Natural killer cell (primary cell): ENCODE data around the gene RICTOR. TPM values are rescaled to one million over a fixed set of nuclear protein-coding genes. Genes with fewer than 3 reads are reported as not detected.

Experiments used
- ATAC-seq, 3 donors: fragments of 150-1000 bp in 2 of 3; fragments of 200-7000 bp in 1 of 3; cut with Tn5 transposase; 1 replicate in 1 of 3; 2 replicates in 2 of 3; pipeline ENCODE4 v1.10.0; 2021; ENCODE audit warnings: mild to moderate bottlenecking in 2 of 3, moderate library complexity in 2 of 3
- DNase-seq, 2 donors: peaks; one replicate each; pipeline versions ENCODE4 v3.0.0 to v3.0.0-alpha.2; 2013 to 2021; ENCODE audit warnings: mixed read lengths in 1 of 2
- H3K27ac ChIP-seq: one replicate; pipeline ENCODE4 v1.5.1; 2013; ENCODE audit warnings: mild to moderate bottlenecking, low read length
- H3K27me3 ChIP-seq: one replicate; pipeline ENCODE4 v1.6.1; 2013; ENCODE audit warnings: low read length; ENCODE audit not compliant: control insufficient read depth, insufficient read depth
- H3K36me3 ChIP-seq: one replicate; pipeline ENCODE4 v1.6.1; 2013; ENCODE audit warnings: low read length; ENCODE audit not compliant: control insufficient read depth, insufficient read depth
- H3K4me1 ChIP-seq: one replicate; pipeline ENCODE4 v1.6.1; 2013; ENCODE audit warnings: low read length; ENCODE audit not compliant: control insufficient read depth, insufficient read depth
- H3K4me3 ChIP-seq: one replicate; pipeline ENCODE4 v1.5.1; 2013; ENCODE audit warnings: low read length
- H3K9me3 ChIP-seq: one replicate; pipeline ENCODE4 v1.6.1; 2013; ENCODE audit warnings: low read length; ENCODE audit not compliant: control insufficient read depth, insufficient read depth
- H3K27ac Mint-ChIP-seq, 2 donors: one replicate each; pipeline ENCODE4 v1.8.0; 2022; ENCODE audit warnings: mild to moderate bottlenecking in 2 of 2, mixed read lengths in 2 of 2, moderate library complexity in 1 of 2
- H3K27me3 Mint-ChIP-seq, 2 donors: one replicate each; pipeline ENCODE4 v1.8.0; 2022; ENCODE audit warnings: low read depth in 2 of 2, mixed read lengths in 2 of 2
- H3K36me3 Mint-ChIP-seq: one replicate; pipeline ENCODE4 v1.8.0; 2022; ENCODE audit warnings: mixed read lengths
- H3K4me1 Mint-ChIP-seq, 2 donors: one replicate each; pipeline ENCODE4 v1.8.0; 2022; ENCODE audit warnings: mixed read lengths in 2 of 2
- H3K4me3 Mint-ChIP-seq: one replicate; pipeline ENCODE4 v1.8.0; 2022; ENCODE audit warnings: mild to moderate bottlenecking, moderate library complexity, mixed read lengths
- H3K9me3 Mint-ChIP-seq, 2 donors: one replicate each; pipeline ENCODE4 v1.8.0; 2022; ENCODE audit warnings: mixed read lengths in 2 of 2
- WGBS: methylation state at CpG from one replicate; pipeline ENCODE4 v1.1.7; 2013; ENCODE audit warnings: missing lambda C conversion rate; ENCODE audit not compliant: insufficient coverage; 5-methylcytosine and 5-hydroxymethylcytosine counted together
- intact Hi-C: fragments of 100-400 bp; cut with micrococcal nuclease; formaldehyde crosslinking; loops from one replicate; pipeline ENCODE4 v1.14.2; 2022
- total RNA-seq, 4 donors: library from RNA; stranded (reverse); fragments of 120-200 nt in 1 of 4; gene quantifications; one replicate each; pipeline versions ENCODE4 v1.2.3 to v1.2.4, GENCODE V29; 2013 to 2022
- TF ChIP-seq, protein P1 (sequence below): fragments of 200-600 bp; IDR thresholded peaks from one replicate; pipeline ENCODE4 v1.8.0; 2022; ENCODE audit warnings: antibody characterized with exemption

RICTOR gene
- total RNA-seq, 3 donors from 2014 or later (not counting 1 experiment from before 2014, with no cell fraction given) = 103 to 105 (median 103) TPM

DNA sequence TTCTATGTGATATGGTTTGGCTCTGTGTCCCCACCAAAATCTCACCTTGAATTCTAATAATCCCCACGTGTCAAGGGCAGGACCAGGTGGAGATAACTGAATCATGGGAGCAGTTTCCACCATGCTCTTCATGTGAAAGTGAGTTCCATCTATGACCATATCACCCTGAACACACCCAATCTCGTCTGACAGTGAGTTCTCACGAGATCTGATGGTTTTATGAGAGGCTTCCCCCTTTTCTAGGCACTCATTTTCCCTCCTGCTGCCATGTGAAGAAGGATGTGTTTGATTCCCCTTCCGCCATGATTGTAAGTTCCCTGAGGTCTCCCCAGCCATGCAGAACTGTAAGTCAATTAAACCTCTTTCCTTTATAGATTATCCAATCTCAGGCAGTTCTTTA is 64.2 kb downstream of the RICTOR start:
- peaks cover 15% of the 10 kb centered on the region for H3K36me3 Mint-ChIP-seq
- 96% methylated on average over 3 of the region's 4 CpGs for WGBS
- DNase-seq (no peak), ATAC-seq (no peak)
- TF ChIP-seq, protein P1, sequence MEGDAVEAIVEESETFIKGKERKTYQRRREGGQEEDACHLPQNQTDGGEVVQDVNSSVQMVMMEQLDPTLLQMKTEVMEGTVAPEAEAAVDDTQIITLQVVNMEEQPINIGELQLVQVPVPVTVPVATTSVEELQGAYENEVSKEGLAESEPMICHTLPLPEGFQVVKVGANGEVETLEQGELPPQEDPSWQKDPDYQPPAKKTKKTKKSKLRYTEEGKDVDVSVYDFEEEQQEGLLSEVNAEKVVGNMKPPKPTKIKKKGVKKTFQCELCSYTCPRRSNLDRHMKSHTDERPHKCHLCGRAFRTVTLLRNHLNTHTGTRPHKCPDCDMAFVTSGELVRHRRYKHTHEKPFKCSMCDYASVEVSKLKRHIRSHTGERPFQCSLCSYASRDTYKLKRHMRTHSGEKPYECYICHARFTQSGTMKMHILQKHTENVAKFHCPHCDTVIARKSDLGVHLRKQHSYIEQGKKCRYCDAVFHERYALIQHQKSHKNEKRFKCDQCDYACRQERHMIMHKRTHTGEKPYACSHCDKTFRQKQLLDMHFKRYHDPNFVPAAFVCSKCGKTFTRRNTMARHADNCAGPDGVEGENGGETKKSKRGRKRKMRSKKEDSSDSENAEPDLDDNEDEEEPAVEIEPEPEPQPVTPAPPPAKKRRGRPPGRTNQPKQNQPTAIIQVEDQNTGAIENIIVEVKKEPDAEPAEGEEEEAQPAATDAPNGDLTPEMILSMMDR = no peak
- H3K27ac Mint-ChIP-seq = peak overlapping the region; percentile 17 to 79
- peaks cover 18% of the 10 kb centered on the region for H3K36me3 ChIP-seq
- H3K4me3 ChIP-seq = no peak overlapping the region
- H3K9me3 Mint-ChIP-seq = peaks cover 2 to 3% of the 10 kb centered on the region in 2 donors
- peaks cover 6% of the 10 kb centered on the region for H3K9me3 ChIP-seq
- H3K4me1 Mint-ChIP-seq = peaks cover 33 to 42% of the 10 kb centered on the region in 2 donors
- no peaks in the 10 kb centered on the region for H3K4me1 ChIP-seq
- intact Hi-C loops = no loop called here
- no peak overlapping the region for H3K27ac ChIP-seq
- no peak overlapping the region for H3K4me3 Mint-ChIP-seq
- H3K27me3 ChIP-seq = no peaks in the 10 kb centered on the region
- no peaks in the 10 kb centered on the region for H3K27me3 Mint-ChIP-seq

DNA sequence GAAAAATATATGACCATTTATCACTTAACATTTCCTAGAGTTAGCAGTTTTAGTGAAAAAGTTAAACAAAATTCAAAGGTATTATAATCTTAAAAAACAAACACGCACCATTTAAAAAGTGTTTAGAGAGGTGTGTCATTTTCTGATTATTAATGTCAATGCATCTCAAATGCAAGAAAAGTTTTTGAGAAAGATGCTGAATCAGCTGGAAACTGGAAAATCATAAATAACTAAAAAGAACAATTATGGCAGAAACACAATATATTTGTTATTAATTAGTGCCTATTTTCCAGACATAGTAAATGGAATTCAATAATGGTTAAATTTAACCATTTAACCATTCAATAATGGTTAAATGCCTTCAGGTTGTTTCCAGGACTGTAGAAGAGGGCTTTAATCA is 64.9 kb downstream of the RICTOR start:
- no peak for ATAC-seq
- Mint-ChIP-seq H3K4me3 (no peak overlapping the region), H3K27me3 (no peaks in the 10 kb centered on the region), H3K4me1 (peaks cover 35 to 44% of the 10 kb centered on the region in 2 donors), H3K27ac (no peak overlapping the region), H3K36me3 (peaks cover 15% of the 10 kb centered on the region), H3K9me3 (peaks cover 2 to 3% of the 10 kb centered on the region in 2 donors)
- Histone ChIP-seq H3K27me3 (no peaks in the 10 kb centered on the region), H3K4me3 (no peak overlapping the region), H3K4me1 (no peaks in the 10 kb centered on the region), H3K36me3 (peaks cover 18% of the 10 kb centered on the region), H3K27ac (no peak overlapping the region), H3K9me3 (peaks cover 6% of the 10 kb centered on the region)
- DNase-seq = no peak
- TF ChIP-seq, protein P1 = no peak
- no CpG with 5 or more reads among the region's 1 CpG for WGBS
- intact Hi-C loops = no loop called here

DNA sequence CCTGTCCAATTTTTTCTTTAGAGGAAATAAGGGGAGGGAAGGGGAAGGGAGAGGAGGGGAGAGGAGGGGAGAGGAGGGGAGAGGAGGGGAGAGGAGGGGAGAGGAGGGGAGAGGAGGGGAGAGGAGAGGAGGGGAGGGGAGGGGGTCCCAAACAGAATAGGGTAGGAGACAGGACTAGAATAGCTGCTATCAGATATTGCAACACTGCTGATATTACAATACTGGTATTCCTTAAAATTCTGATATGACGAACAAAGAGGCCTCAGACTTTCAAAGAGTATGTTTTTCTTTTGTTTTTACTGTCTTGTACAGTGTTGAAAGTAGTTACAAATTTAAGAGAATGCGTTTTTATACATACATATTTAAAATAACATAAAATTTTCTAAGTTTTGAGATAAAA is 67.5 kb downstream of the RICTOR start:
- H3K27ac ChIP-seq = no peak overlapping the region
- no peak for DNase-seq
- peaks cover 10% of the 10 kb centered on the region for H3K36me3 ChIP-seq
- no CpG with 5 or more reads among the region's 2 CpGs for WGBS
- no peaks in the 10 kb centered on the region for H3K27me3 ChIP-seq
- peaks cover 8% of the 10 kb centered on the region for H3K36me3 Mint-ChIP-seq
- H3K9me3 ChIP-seq = peaks cover 6% of the 10 kb centered on the region
- H3K4me3 ChIP-seq = no peak overlapping the region
- no peaks in the 10 kb centered on the region for H3K4me1 ChIP-seq
- no peak overlapping the region for H3K4me3 Mint-ChIP-seq
- no peak overlapping the region for H3K27ac Mint-ChIP-seq
- no peaks in the 10 kb centered on the region for H3K27me3 Mint-ChIP-seq
- intact Hi-C loops = no loop called here
- TF ChIP-seq, protein P1 = no peak
- H3K4me1 Mint-ChIP-seq = peaks cover 35% of the 10 kb centered on the region in 2 donors
- no peaks in the 10 kb centered on the region for H3K9me3 Mint-ChIP-seq
- no peak for ATAC-seq
